KOPT-K1 (cell line): ENCODE results near the gene SV2A.
"Not testable (repeated sequence)": the region's sequence is repeated elsewhere in the genome, so short reads cannot be mapped to it uniquely, and the experiment has no call there.

Experiments
- H3K27ac ChIP-seq: fragments of 200-600 bp; sonication (generic); 2 replicates; pipeline ENCODE4 v1.5.1; 2016; ENCODE audit warnings: antibody characterized with exemption, mild to moderate bottlenecking, low read depth, low read length; ENCODE audit not compliant: poor library complexity, severe bottlenecking
- H3K36me3 ChIP-seq: fragments of 200-600 bp; sonication (generic); 2 replicates; pipeline ENCODE4 v1.5.1; 2017; ENCODE audit warnings: antibody characterized with exemption, mild to moderate bottlenecking, low read length, moderate library complexity; ENCODE audit not compliant: insufficient read depth
- H3K9me3 ChIP-seq: fragments of 200-600 bp; sonication (generic); 2 replicates; pipeline ENCODE4 v1.5.1; 2017; ENCODE audit warnings: antibody characterized with exemption, low read length, mild to moderate bottlenecking; ENCODE audit not compliant: insufficient read depth, poor library complexity, severe bottlenecking

Gene SV2A

DNA sequence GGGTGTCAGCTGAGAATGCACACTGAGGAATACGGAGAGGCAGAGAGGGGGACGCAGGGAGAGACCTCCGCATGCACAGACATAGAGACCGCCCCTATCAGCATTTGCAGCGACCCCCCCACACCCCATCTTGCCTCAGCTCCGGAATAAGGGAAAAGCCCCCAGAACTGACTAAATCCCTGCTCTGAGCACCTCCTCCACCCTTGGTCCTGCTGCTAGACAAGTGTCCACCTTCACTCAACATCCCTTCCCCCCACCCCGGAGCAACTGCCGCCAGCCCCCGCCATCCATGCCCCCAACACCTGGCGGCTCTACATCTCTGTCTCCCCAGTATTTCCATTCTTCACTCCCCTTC, 769 bp downstream of the SV2A start:
- Histone ChIP-seq H3K36me3 (peaks cover 32% of the 10 kb centered on the region), H3K9me3 (no peaks in the 10 kb centered on the region), H3K27ac (peak overlapping the region; percentile 73)

GRCh38 chr1:149916193-149916897, 1.3 kb downstream of the SV2A start:
- Histone ChIP-seq H3K36me3 (peaks cover 32% of the 10 kb centered on the region), H3K27ac (peak overlapping the region; percentile 73), H3K9me3 (no peaks in the 10 kb centered on the region)

GRCh38 chr1:149915429-149916192, 2.0 kb downstream of the SV2A start:
- no peaks in the 10 kb centered on the region for H3K9me3 ChIP-seq
- peak overlapping the region; percentile 73 for H3K27ac ChIP-seq
- H3K36me3 ChIP-seq, result peaks cover 35% of the 10 kb centered on the region

DNA sequence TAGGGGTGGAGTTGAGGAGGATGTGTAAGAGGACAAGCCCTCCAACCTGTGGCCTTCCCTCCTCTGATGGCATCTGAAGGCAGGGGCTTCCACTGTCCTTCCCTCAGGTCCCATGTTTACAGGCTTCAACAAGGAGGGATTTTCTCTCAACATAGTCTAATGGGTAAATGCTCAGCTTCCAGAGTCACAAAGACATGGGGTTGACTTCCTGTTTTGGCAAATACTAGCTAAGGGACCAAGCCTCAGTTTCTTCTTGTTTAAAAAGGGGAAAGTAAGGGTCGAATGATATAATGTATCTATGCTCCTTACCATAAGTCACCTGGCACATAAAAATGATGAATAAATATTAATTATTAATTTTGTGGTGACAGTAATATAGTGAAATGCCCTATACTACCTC, 3.1 kb downstream of the SV2A start:
- Histone ChIP-seq H3K36me3 (peaks cover 45% of the 10 kb centered on the region), H3K9me3 (no peaks in the 10 kb centered on the region), H3K27ac (no peak overlapping the region)

- no peak overlapping the region for H3K27ac ChIP-seq
- peaks cover 94% of the 10 kb centered on the region for H3K36me3 ChIP-seq
- H3K9me3 ChIP-seq, result no peaks in the 10 kb centered on the region
These were observed 11.0 kb downstream of the SV2A start for GRCh38 chr1:149906570-149907075.

- H3K36me3 ChIP-seq, result peaks cover 68% of the 10 kb centered on the region
- H3K9me3 ChIP-seq, result no peaks in the 10 kb centered on the region
These were observed 13.7 kb downstream of the SV2A start for GRCh38 chr1:149903836-149904491.

GRCh38 chr1:149899460-149900284, 18.0 kb downstream of the SV2A start, which contains the start of gene BOLA1:
TSS of gene BOLA1 (plus strand) at chr1:149899568. CDS start at chr1:149900060, 492 bp downstream.
- Histone ChIP-seq H3K27ac (peak within 1 kb of the TSS; percentile 83), H3K9me3 (no peaks in the 10 kb centered on the region), H3K36me3 (peaks cover 25% of the 10 kb centered on the region)

More at GRCh38 chr1:149903836-149904491, 13.7 kb downstream of the SV2A start:
- H3K27ac ChIP-seq, result no peak overlapping the region

GRCh38 chr1:149896575-149896974, 21.1 kb downstream of the SV2A start:
- Histone ChIP-seq H3K36me3 (no peaks in the 10 kb centered on the region; the same call in 1 of the 2 replicates), H3K9me3 (no peaks in the 10 kb centered on the region), H3K27ac (no peak overlapping the region)

GRCh38 chr1:149888999-149889289, 28.7 kb downstream of the SV2A start:
- Histone ChIP-seq H3K9me3 (no peaks in the 10 kb centered on the region), H3K27ac (peak overlapping the region; percentile 86), H3K36me3 (no peaks in the 10 kb centered on the region)

- Histone ChIP-seq H3K9me3 (no peaks in the 10 kb centered on the region), H3K27ac (peak overlapping the region; percentile 86), H3K36me3 (no peaks in the 10 kb centered on the region)
These were observed 29.2 kb downstream of the SV2A start for GRCh38 chr1:149888247-149888998.

DNA sequence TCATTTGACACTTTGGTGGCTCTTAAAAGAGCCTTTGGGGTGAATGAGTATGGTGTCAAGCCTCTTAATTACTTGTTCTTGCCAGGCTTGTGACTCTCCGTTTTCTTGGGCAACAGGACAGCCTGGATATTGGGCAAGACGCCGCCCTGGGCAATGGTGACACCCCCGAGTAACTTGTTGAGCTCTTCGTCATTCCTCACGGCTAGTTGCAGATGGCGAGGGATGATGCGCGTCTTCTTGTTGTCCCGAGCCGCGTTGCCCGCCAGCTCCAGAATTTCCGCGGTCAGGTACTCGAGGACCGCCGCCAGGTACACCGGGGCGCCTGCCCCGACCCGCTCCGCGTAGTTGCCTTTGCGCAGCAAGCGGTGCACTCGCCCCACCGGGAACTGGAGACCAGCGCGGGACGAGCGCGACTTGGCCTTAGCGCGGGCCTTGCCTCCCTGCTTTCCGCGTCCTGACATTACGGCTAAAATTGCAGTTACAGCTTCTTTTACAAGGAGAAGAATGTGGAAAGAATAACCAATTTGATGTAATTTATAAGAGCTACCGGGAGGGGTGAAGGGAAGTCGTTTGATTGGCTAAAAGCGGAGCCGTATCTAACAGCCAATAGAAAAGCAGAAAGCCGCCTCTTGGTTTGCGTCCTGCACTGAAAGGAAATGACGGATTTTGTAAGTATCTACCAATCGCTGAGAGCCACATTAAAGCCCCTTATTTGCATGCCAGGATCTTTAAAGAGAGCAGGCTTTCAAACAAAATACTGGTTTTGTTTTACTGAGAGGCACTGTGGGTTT, 30.0 kb downstream of the SV2A start:
- Histone ChIP-seq H3K36me3 (no peaks in the 10 kb centered on the region), H3K27ac (peak overlapping the region; percentile 86), H3K9me3 (no peaks in the 10 kb centered on the region)

DNA sequence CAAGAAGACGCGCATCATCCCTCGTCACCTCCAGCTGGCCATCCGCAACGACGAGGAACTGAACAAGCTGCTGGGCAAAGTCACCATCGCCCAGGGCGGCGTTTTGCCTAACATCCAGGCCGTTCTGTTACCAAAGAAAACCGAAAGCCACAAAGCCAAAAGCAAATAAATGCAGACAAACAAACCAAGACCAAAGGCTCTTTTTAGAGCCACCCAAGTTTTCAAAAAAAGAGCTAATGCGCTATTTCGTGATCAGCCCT, 30.5 kb downstream of the SV2A start:
- H3K9me3 ChIP-seq, H3K36me3 ChIP-seq: not testable (repeated sequence)
- H3K27ac ChIP-seq, result peak overlapping the region; percentile 86

GRCh38 chr1:149886396-149887195, 31.0 kb downstream of the SV2A start:
- Histone ChIP-seq H3K9me3 (no peaks in the 10 kb centered on the region), H3K36me3 (no peaks in the 10 kb centered on the region), H3K27ac (peak overlapping the region; percentile 93)
